Gastroesophageal sphincter (tissue), 4 donors: ENCODE data around the gene IRF3. TPM values are rescaled to one million over a fixed set of nuclear protein-coding genes. Genes with fewer than 3 reads are reported as not detected.

Source experiments
- ATAC-seq: fragments of 150-250 bp; one replicate; pipeline ENCODE4 v1.9.1; 2016; ENCODE audit warnings: mild to moderate bottlenecking, moderate library complexity
- H3K27ac ChIP-seq, 4 donors: fragments of 200-600 bp; sonication (generic) in 3 of 4; 1 replicate in 3 of 4; 2 replicates in 1 of 4; pipeline ENCODE4 v1.5.1; 2016 to 2019
- H3K27me3 ChIP-seq: fragments of 200-600 bp; sonication (generic); one replicate; pipeline ENCODE4 v1.5.1; 2019
- H3K36me3 ChIP-seq, 2 donors: fragments of 200-600 bp; sonication (generic); one replicate each; pipeline ENCODE4 v1.5.1; 2019; ENCODE audit warnings: control low read depth in 1 of 2
- H3K4me1 ChIP-seq, 3 donors: fragments of 200-600 bp; sonication (generic); 1 replicate in 2 of 3; 2 replicates in 1 of 3; pipeline ENCODE4 v1.5.1; 2016 to 2019; ENCODE audit warnings: control low read depth in 2 of 3
- H3K4me3 ChIP-seq, 2 donors: fragments of 200-600 bp; sonication (generic); one replicate each; pipeline ENCODE4 v1.5.1; 2019; ENCODE audit warnings: mild to moderate bottlenecking in 1 of 2, moderate library complexity in 1 of 2
- H3K9me3 ChIP-seq, 3 donors: fragments of 200-600 bp; sonication (generic); one replicate each; pipeline ENCODE4 v1.5.1; 2017 to 2019; ENCODE audit warnings: control low read depth in 2 of 3
- EP300 ChIP-seq: sonication (generic); formaldehyde crosslinking; IDR thresholded peaks from one replicate; pipeline ENCODE4 v1.6.1; 2017; ENCODE audit warnings: antibody characterized with exemption, mild to moderate bottlenecking
- POLR2A ChIP-seq, 2 donors: fragments of 450-650 bp; IDR thresholded peaks; one replicate each; pipeline ENCODE4 v1.6.1; 2017; ENCODE audit warnings: antibody characterized with exemption in 2 of 2, mild to moderate bottlenecking in 2 of 2, moderate library complexity in 1 of 2
- POLR2AphosphoS5 ChIP-seq: sonication (generic); formaldehyde crosslinking; IDR thresholded peaks from one replicate; pipeline ENCODE4 v1.6.1; 2017; ENCODE audit warnings: antibody characterized with exemption
- WGBS, 2 donors: methylation state at CpG; one replicate each; pipeline ENCODE4 v1.1.5; 2018; ENCODE audit warnings: low coverage in 1 of 2; 5-methylcytosine and 5-hydroxymethylcytosine counted together
- total RNA-seq, 4 donors: library from RNA; depleted of rRNA; stranded (reverse); fragments of >200 nt; gene quantifications; one replicate each; pipeline ENCODE4 v1.1.0, GENCODE V29; 2016
- TF ChIP-seq, protein P1 (sequence below), 4 experiments: fragments of 200-600 bp in 2 of 4; fragments of 450-650 bp in 2 of 4; sonication (generic) in 1 of 4; IDR thresholded peaks; one replicate each; pipeline ENCODE4 v1.5.1; 2017 to 2019; ENCODE audit warnings: antibody characterized with exemption in 4 of 4, mild to moderate bottlenecking in 2 of 4, moderate library complexity in 2 of 4

IRF3 gene
- total RNA-seq, 4 donors from 2014 or later, result 29.2 to 68.6 (median 39.9) TPM

- no peaks in the 10 kb centered on the region for H3K4me1 ChIP-seq
- no peak overlapping the region for H3K27ac ChIP-seq
- TF ChIP-seq POLR2A (IDR thresholded peaks at IDR 0.05) (no peak), EP300 (no peak), POLR2AphosphoS5 (no peak)
- TF ChIP-seq, protein P1, sequence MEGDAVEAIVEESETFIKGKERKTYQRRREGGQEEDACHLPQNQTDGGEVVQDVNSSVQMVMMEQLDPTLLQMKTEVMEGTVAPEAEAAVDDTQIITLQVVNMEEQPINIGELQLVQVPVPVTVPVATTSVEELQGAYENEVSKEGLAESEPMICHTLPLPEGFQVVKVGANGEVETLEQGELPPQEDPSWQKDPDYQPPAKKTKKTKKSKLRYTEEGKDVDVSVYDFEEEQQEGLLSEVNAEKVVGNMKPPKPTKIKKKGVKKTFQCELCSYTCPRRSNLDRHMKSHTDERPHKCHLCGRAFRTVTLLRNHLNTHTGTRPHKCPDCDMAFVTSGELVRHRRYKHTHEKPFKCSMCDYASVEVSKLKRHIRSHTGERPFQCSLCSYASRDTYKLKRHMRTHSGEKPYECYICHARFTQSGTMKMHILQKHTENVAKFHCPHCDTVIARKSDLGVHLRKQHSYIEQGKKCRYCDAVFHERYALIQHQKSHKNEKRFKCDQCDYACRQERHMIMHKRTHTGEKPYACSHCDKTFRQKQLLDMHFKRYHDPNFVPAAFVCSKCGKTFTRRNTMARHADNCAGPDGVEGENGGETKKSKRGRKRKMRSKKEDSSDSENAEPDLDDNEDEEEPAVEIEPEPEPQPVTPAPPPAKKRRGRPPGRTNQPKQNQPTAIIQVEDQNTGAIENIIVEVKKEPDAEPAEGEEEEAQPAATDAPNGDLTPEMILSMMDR (IDR thresholded peaks at IDR 0.05), result no peak
- peaks cover 0 to 100% of the 10 kb centered on the region in 2 donors for H3K36me3 ChIP-seq
- no peaks in the 10 kb centered on the region for H3K27me3 ChIP-seq
- WGBS, 2 donors, result 70 to 100% methylated on average over 4 to 5 of the region's 17 CpGs
- no peak for ATAC-seq
- H3K4me3 ChIP-seq, result no peak overlapping the region
- no peaks in the 10 kb centered on the region for H3K9me3 ChIP-seq
Observed at GRCh38 chr19:49656456-49657109, 9.1 kb downstream of the IRF3 start.

DNA sequence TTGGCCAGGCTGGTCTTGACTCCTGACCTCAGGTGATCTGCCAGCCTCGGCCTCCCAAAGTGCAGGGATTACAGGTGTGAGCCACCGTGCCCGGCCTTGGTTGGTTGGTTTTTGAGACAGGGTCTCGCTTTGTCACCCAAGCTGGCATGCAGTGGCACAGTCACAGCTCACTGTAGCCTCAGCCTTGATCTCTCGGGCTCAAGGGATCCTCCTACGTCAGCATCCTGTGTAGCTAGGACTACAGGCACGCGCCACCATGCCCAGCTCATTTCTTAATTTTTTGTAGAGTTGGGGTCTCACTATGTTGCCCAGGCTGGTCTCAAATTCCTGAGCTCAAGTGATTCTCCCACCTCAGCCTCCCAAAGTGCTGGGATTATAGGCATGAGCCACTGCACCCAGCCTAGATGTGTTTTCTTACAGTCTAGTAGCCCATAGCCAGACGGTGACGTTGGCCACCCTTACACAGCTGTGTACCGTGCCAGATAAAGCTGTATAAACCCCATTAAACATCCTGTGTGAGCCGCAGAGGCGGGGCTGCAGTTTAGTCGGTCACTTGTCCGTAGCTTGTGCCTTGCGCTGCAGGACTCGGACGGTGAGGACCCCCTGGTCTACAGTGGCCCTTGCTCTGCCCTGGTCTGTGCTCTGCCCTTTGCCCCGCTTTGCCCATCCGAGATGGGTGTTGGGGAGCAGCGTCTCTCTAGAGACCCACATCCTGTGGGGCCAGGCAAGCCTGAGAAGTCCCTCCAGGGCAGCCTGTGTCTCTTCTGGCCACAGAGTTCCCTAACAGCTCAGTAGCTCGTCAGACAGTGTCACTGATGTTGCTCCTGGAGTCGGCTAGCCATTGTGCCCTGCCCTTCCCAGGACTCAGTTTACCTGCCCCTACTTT lies 9.8 kb downstream of the IRF3 start:
- 90 to 100% methylated on average over 2 of the region's 23 CpGs for WGBS, 2 donors
- no peaks in the 10 kb centered on the region for H3K9me3 ChIP-seq
- H3K4me1 ChIP-seq, result no peaks in the 10 kb centered on the region
- peaks cover 0 to 100% of the 10 kb centered on the region in 2 donors for H3K36me3 ChIP-seq
- no peak overlapping the region for H3K27ac ChIP-seq
- H3K27me3 ChIP-seq, result no peaks in the 10 kb centered on the region
- no peak overlapping the region for H3K4me3 ChIP-seq
- TF ChIP-seq, protein P1 (IDR thresholded peaks at IDR 0.05), result no peak
- TF ChIP-seq POLR2A (IDR thresholded peaks at IDR 0.05) (no peak), EP300 (no peak), POLR2AphosphoS5 (no peak)
- ATAC-seq, result no peak

DNA sequence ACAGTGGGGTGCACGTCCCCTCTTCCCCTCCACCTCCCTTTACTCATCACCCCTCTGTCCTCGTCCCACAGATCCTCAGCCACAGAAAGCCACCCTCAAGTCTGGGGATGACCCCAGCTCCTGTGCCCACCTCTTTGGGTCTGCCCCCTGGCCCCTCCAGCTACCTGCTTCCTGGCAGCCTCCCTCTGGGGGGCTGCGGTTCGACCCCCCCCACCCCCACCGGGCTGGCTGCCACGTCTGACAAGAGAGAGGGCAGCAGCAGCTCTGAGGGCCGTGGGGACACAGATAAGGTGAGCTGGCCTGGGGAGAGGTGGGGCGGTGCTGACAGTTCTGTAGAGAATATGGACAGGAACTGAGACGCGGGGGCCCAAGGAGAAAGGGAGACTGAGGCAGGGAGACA lies 11.1 kb downstream of the IRF3 start:
- H3K27ac ChIP-seq, result no peak overlapping the region
- no peak for ATAC-seq
- 94% methylated on average over 2 of the region's 10 CpGs; no CpG with 5 or more reads in 1 of the 2 donors for WGBS, 2 donors
- no peaks in the 10 kb centered on the region for H3K4me1 ChIP-seq
- no peaks in the 10 kb centered on the region for H3K9me3 ChIP-seq
- TF ChIP-seq POLR2A (IDR thresholded peaks at IDR 0.05) (no peak), POLR2AphosphoS5 (no peak), EP300 (no peak)
- TF ChIP-seq, protein P1 (IDR thresholded peaks at IDR 0.05), result no peak
- H3K36me3 ChIP-seq, result peaks cover 0 to 100% of the 10 kb centered on the region in 2 donors
- no peaks in the 10 kb centered on the region for H3K27me3 ChIP-seq
- H3K4me3 ChIP-seq, result no peak overlapping the region

- Histone ChIP-seq H3K27me3 (no peaks in the 10 kb centered on the region), H3K36me3 (peaks cover 0 to 100% of the 10 kb centered on the region in 2 donors), H3K9me3 (no peaks in the 10 kb centered on the region), H3K27ac (no peak overlapping the region), H3K4me1 (no peaks in the 10 kb centered on the region), H3K4me3 (no peak overlapping the region)
- TF ChIP-seq, protein P1 (IDR thresholded peaks at IDR 0.05), result no peak
- TF ChIP-seq POLR2AphosphoS5, result no peak
- no peak for TF ChIP-seq EP300
- no peak for TF ChIP-seq POLR2A (IDR thresholded peaks at IDR 0.05)
- WGBS, 2 donors, result no CpG with 5 or more reads among the region's 13 CpGs
- ATAC-seq, result no peak
Observed at GRCh38 chr19:49653466-49653806, 12.2 kb downstream of the IRF3 start.
